Subcutaneous adipose tissue (tissue), 4 donors: ENCODE data around the gene SIGLECL1. TPM values are rescaled to one million over a fixed set of nuclear protein-coding genes. Genes with fewer than 3 reads are reported as not detected.

ENCODE experiments used
- CTCF ChIP-seq: fragments of 450-650 bp; IDR thresholded peaks from one replicate; pipeline ENCODE4 v1.5.1; 2016; ENCODE audit warnings: low read depth, mild to moderate bottlenecking, control low read depth, antibody characterized with exemption, moderate library complexity
- total RNA-seq, 4 donors: library from RNA; depleted of rRNA; stranded (reverse); fragments of >200 nt; gene quantifications; one replicate each; pipeline ENCODE4 v1.1.0, GENCODE V29; 2016

The SIGLECL1 gene
- total RNA-seq, 4 donors from 2014 or later, result not detected

- TF ChIP-seq CTCF, result no peak
Measured at GRCh38 chr19:51253088-51253806, 2.4 kb downstream of the SIGLECL1 start.

DNA sequence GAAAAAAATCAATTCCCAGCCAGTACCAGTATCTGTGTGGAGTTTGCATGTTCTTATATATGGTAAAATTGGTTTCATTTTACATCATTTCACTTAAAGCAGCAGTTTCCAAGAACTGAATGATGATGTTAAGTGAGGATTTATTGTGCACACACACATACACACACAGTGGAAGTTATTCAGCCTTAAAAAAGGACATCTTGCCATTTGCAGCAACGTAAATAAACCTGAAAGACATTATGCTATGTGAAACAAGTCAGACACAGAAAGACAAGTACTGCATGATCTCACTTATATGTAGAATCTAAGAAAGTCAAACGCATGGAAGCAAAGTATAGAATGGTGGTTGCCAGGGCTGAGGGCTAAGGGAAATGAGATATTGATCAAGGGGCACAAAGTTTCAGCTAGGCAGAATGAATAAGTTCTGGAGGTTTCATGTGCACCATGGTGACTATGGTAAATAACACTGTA, 5.3 kb downstream of the SIGLECL1 start:
- no peak for TF ChIP-seq CTCF

DNA sequence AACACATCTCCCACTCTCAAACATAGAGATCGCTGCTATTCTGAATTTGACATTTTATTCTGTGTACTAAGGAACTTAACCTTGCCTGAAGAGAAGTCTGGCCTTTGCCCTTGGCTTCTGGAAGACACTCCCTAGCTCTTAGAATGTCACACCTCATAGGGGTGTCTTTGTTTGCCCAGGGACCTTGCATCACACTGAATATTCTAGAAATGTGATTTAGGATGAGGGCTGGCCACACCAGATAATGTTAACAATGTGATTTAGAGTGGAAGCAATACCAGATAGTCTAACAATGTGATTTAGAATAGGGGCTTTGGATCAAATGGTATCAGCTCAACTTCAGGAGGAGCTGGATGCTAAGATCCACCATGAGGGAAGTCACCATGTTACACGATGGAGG, 6.6 kb downstream of the SIGLECL1 start:
- TF ChIP-seq CTCF, result no peak

- no peak for TF ChIP-seq CTCF
Measured at GRCh38 chr19:51258165-51259160, 7.6 kb downstream of the SIGLECL1 start.

- no peak for TF ChIP-seq CTCF
Measured at GRCh38 chr19:51259348-51260245, 8.7 kb downstream of the SIGLECL1 start.

DNA sequence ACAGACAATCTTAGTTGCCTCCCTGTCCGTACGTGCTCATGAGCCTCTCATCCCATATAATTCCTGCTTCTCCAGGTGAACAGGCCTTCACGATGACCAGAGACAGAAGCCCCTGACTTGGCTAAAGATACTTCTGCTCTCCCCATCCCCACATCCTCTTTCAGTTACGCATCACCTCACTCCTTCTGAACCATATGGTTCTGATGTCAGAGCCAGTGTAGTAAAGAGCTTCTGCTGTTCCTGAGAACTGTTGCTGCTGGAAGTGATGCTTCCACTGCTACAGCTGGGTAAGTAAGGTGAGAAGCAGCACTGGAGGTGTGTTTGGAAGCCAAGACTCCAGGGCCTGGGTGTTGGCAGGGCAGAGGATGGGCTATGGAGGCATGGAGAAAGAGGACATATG, 12.9 kb downstream of the SIGLECL1 start:
- no peak for TF ChIP-seq CTCF
